Heart left ventricle (tissue), 16 donors: ENCODE results near the gene CCDC85C. TPM values are rescaled to one million over a fixed set of nuclear protein-coding genes. Genes with fewer than 3 reads are reported as not detected.
A peak's percentile ranks its signal among the peaks of the same experiment; 100 is the strongest.

Experiments used
- ATAC-seq, 4 donors: fragments of 200-7000 bp; cut with Tn5 transposase; one replicate each; pipeline ENCODE4 v1.9.1; 2020 to 2022; ENCODE audit warnings: moderate library complexity in 4 of 4, mild to moderate bottlenecking in 3 of 4, moderate number of reproducible peaks in 1 of 4
- DNase-seq, 5 donors: peaks; one replicate each; pipeline ENCODE4 v3.0.0-alpha.2; 2020
- H3K27ac ChIP-seq, 12 donors: fragments of 200-600 bp; sonication (generic) in 4 of 12; one replicate each; pipeline versions ENCODE4 v1.5.0 to v1.8.0; 2016 to 2022; ENCODE audit warnings: mild to moderate bottlenecking in 2 of 12
- H3K27me3 ChIP-seq, 9 donors: fragments of 200-600 bp; sonication (generic) in 2 of 9; one replicate each; pipeline versions ENCODE4 v1.5.1 to v1.8.0; 2016 to 2022; ENCODE audit warnings: mild to moderate bottlenecking in 3 of 9
- H3K36me3 ChIP-seq, 9 donors: fragments of 200-600 bp; sonication (generic) in 2 of 9; one replicate each; pipeline versions ENCODE4 v1.5.0 to v1.8.0; 2018 to 2022; ENCODE audit warnings: mild to moderate bottlenecking in 2 of 9
- H3K4me1 ChIP-seq, 12 donors: fragments of 200-600 bp; sonication (generic) in 4 of 12; one replicate each; pipeline versions ENCODE4 v1.5.0 to v1.8.0; 2016 to 2022; ENCODE audit warnings: mild to moderate bottlenecking in 3 of 12
- H3K4me3 ChIP-seq, 12 donors: fragments of 200-600 bp; sonication (generic) in 4 of 12; one replicate each; pipeline versions ENCODE4 v1.5.0 to v1.8.0; 2017 to 2022; ENCODE audit warnings: mild to moderate bottlenecking in 9 of 12, moderate library complexity in 4 of 12
- H3K9me3 ChIP-seq, 12 donors: fragments of 200-600 bp; sonication (generic) in 4 of 12; one replicate each; pipeline versions ENCODE4 v1.5.0 to v1.8.0; 2016 to 2022; ENCODE audit warnings: mild to moderate bottlenecking in 1 of 12
- CTCF ChIP-seq, 12 donors: fragments of 200-600 bp; sonication (generic) in 4 of 12; IDR thresholded peaks; one replicate each; pipeline versions ENCODE4 v1.5.0 to v1.8.0; 2018 to 2022; ENCODE audit warnings: antibody characterized with exemption in 12 of 12, mild to moderate bottlenecking in 5 of 12
- POLR2A ChIP-seq, 2 donors: fragments of 450-650 bp; IDR thresholded peaks; one replicate each; pipeline ENCODE4 v1.6.1; 2017; ENCODE audit warnings: antibody characterized with exemption in 2 of 2, mild to moderate bottlenecking in 2 of 2, moderate library complexity in 2 of 2
- WGBS, 4 donors: extraction: QIAGEN DNeasy Blood & Tissue Kit in 2 of 4; methylation state at CpG; one replicate each; pipeline versions ENCODE4 v1.1.5 to v1.1.7; 2013 to 2018; 5-methylcytosine and 5-hydroxymethylcytosine counted together
- intact Hi-C, 10 donors: fragments of 100-400 bp; cut with DNase I; formaldehyde crosslinking; loops; one replicate each; pipeline versions ENCODE4 v1.11.1 to v1.14.2; 2022
- polyA plus RNA-seq, 2 donors: library from polyadenylated mRNA; stranded (reverse); fragments of 200-250 nt; gene quantifications; one replicate each; pipeline ENCODE4 v1.2.3, GENCODE V29; 2013
- total RNA-seq, 9 donors: library from RNA; depleted of rRNA in 2 of 9; stranded (reverse); fragments of >200 nt in 2 of 9; fragmentation: NEBNext Ultra II Directional in 3 of 9; extraction: Animal tissue kit (Norgen Biotek cat#: 25700) in 3 of 9; gene quantifications; one replicate each; pipeline versions ENCODE4 v1.1.0 to v1.2.4, GENCODE V29; 2016 to 2023
- donor health status: ischemic (EF 13 %, LVEDD 7.1; RV severe dilation, severe dysfunction).
- donor health status: healthy with polysubstance abuse.
- donor health status: DM: no; HTN: yes; CAD: no.
- donor health status: DM: no; HTN: no; CAD: no.
- donor health status: ischemic (EF 25% LVEDD 6.9; RV normal size, moderate dysfunction).
- donor health status: ischemic (EF 25% LVEDD 5.7; RV mildly dilated, moderate dysfunction).
- donor health status: healthy.
- donor health status: DM: yes; HTN: yes; CAD: no.
- donor health status: ischemic (EF 35%, LVEDD 5.7; RV mildly dilated, moderate dysfunction).
- donor health status: nonischemic (EF 11% LVEDD 7.7; RV severe dilation, severe dysfunction).
- donor health status: DM: yes; HTN: yes; CAD: no.
- donor health status: PGD.
- donor health status: ischemic (EF 29% LVEDD 5.4; RV normal size, mild dysfunction).
- donor health status: nonischemic (EF 23%, LVEDD 6.1; RV moderate dilation, normal function).

CCDC85C gene
- total and polyA plus RNA-seq, 11 donors = 22.5 to 45.4 (median 29.7) TPM

GRCh38 chr14:99571303-99571986, 32.6 kb downstream of the CCDC85C start:
- peaks cover under 1 to 99% (median 80%) of the 10 kb centered on the region in 12 donors for H3K4me1 ChIP-seq
- intact Hi-C loops = loop anchor here in 1 of 10 donors (5.0 kb wide), 1 partner anchor 36 kb away; no protein-coding TSS in a partner anchor
- no peaks in the 10 kb centered on the region for H3K36me3 ChIP-seq
- no peak overlapping the region for H3K4me3 ChIP-seq
- DNase-seq (no peak), ATAC-seq (no peak)
- H3K27ac ChIP-seq = peak overlapping the region in 6 of 12 donors; percentile 6 to 91 (median 79)
- no peaks in the 10 kb centered on the region for H3K9me3 ChIP-seq
- WGBS, 4 donors = 72 to 89% (median 77%) methylated on average over 10 of the region's 10 CpGs
- TF ChIP-seq CTCF (IDR thresholded peaks at IDR 0.05) (no peak), POLR2A (IDR thresholded peaks at IDR 0.05) (no peak)
- H3K27me3 ChIP-seq = no peaks in the 10 kb centered on the region

DNA sequence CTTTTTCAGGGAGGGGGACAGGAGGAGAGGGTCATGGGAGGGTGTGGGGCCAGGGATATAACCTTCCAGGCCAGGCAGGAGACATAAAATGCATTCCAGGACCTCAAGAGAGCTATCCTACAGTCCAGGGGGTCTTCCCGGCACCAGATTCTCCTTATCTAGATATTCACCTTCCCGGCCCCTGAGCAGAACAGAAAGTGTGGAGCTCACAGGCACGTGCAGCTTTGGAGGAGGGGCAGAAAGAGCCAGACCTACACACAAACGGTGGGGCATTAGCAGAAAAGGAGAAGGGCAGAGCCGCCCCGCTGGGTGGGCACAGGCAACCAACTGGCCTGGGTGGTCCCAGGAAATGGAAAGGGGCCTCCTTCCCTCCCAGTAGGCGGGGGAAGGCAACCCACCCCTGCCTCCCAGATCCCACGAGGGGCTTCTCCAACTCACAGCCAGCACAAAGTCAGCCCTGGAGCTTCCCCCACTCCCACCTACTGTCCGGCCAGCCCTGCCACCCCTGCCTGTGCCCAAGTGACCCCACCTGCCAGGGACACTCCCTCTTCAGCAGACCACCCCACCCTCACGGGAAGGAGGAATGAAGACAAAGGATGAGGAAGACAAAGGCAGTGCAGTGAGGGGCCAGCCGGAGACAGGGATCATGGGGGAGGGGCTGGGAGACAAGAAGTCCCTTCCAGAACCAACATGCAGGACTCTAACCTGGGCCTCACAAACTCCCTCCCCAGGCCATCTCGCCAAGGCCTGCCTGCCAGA, 33.3 kb downstream of the CCDC85C start:
- WGBS, 4 donors = 65 to 81% (median 71%) methylated on average over 12 of the region's 12 CpGs
- no peak for DNase-seq

DNA sequence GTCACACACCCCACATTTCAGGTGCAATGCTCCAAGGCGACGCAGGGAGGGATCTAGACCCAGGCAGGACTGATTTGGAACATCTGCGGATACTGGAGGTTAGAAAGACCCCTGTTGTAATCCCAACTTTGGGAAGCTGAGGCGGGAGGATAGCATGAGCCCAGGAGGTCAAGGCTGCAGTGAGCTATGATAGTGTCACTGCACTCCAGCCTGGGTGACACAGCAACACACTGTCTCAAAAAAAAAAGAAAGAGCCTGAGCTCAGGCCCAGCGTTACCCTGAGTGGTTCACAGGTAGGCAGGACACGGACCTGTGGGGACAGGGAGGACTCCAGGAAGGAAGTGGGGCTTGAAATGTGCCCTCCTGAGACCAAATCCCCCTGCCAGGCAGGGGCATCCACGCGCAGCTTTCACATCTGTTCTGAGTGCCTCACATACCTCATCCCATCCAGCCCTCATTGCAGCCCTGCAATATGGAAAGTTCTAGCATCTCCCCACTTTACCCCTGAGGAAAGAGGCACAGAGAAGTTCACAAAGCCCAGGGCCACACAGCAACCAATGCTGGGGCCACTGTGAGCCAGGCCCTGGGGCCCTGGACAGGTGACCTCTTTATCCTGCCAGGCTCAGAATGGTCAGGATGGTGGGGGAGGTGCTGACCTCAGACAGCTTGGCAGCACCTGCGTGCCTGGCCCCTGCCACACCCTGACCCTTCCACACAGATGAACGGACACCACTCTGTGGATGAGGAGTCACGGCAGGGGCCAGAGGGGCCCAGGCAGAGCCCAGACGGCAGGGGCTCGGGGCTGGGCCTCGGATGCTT, 34.1 kb downstream of the CCDC85C start:
- Histone ChIP-seq H3K4me1 (peaks cover 4 to 99% (median 81%) of the 10 kb centered on the region in 12 donors), H3K27me3 (no peaks in the 10 kb centered on the region), H3K27ac (peak overlapping the region in 11 of 12 donors; percentile 5 to 86 (median 68)), H3K9me3 (no peaks in the 10 kb centered on the region), H3K36me3 (no peaks in the 10 kb centered on the region), H3K4me3 (no peak overlapping the region)
- intact Hi-C loops = loop anchor here in 5 of 10 donors (5.0 kb wide), 2 partner anchors 32 to 37 kb away; partner anchors contain the start of gene CCDC85C (in 4 of the 5)
- TF ChIP-seq POLR2A (IDR thresholded peaks at IDR 0.05) (no peak), CTCF (IDR thresholded peaks at IDR 0.05) (no peak)
- DNase-seq (no peak), ATAC-seq (no peak)
- whole genome bisulfite sequencing, 4 donors = 66 to 86% (median 73%) methylated on average over 14 of the region's 14 CpGs

More for the DNA sequence above, 33.3 kb downstream of the CCDC85C start:
- no peak for TF ChIP-seq CTCF (IDR thresholded peaks at IDR 0.05)
- TF ChIP-seq POLR2A (IDR thresholded peaks at IDR 0.05) = no peak
- intact Hi-C loops = loop anchor here in 1 of 10 donors (5.0 kb wide), 1 partner anchor 37 kb away; no protein-coding TSS in a partner anchor
- Histone ChIP-seq H3K36me3 (no peaks in the 10 kb centered on the region), H3K4me1 (peaks cover 3 to 99% (median 80%) of the 10 kb centered on the region in 12 donors), H3K27ac (peak overlapping the region in 10 of 12 donors; percentile 5 to 86 (median 61)), H3K9me3 (no peaks in the 10 kb centered on the region), H3K4me3 (no peak overlapping the region), H3K27me3 (no peaks in the 10 kb centered on the region)
- no peak for ATAC-seq
